ENCODE data around the gene ADAMTS2. TPM values are rescaled to one million over a fixed set of nuclear protein-coding genes. Genes with fewer than 3 reads are reported as not detected.

Gene ADAMTS2
- total and polyA plus RNA-seq, 7 experiments from 2014 or later, result not detected

DNA sequence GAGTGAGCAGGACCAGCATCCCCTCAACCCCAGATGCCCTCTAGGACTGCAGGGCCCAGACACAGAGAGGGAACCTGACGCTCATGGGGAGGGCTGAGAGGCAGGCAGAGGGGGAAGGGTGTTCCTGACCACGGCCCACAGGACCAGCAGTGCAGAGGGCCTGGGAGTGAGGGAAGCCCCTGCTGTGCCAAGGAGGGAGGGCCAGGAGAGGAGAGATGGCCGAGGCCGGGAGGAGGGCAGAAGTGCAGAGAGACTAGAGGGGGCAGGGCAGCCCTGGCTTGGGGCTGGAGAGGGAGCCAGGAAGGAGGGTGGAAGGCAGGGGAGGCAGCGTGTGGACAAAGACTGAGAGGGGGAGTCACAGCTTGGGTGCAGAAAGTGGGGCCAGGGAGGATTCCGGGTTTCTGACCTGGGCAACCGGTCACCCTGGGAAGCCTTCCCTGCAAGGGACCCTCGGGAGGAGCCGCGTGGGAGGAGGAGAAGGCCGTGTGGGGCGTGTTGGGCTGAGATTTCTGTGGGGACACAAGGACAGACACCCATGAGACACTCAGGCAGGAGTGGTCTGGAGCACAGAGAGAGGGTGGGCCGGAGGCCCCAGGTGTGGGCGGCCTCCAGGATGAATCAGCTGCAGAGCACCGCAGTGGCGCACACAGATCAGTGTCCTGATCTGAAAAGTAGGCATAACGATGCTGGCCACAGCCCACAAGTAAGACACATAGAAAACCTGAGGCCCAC lies 117.5 kb downstream of the ADAMTS2 start:
- ATAC-seq (peak; percentile 33), DNase-seq (no peak)
- Histone ChIP-seq H3K27me3 (ENCODE audit: control insufficient read depth in 2 of 2, insufficient read depth in 2 of 2, low read length in 2 of 2) (no peaks in the 10 kb centered on the region), H3K36me3 (ENCODE audit: control insufficient read depth in 2 of 3, insufficient read depth in 3 of 3, low read length in 3 of 3) (no peaks in the 10 kb centered on the region), H3K4me1 (ENCODE audit: control insufficient read depth in 2 of 2, insufficient read depth in 2 of 2, low read length in 2 of 2) (no peaks in the 10 kb centered on the region), H3K9me3 (ENCODE audit: control insufficient read depth in 2 of 3, low read length in 3 of 3) (peaks cover 0 to 10% (median 0%) of the 10 kb centered on the region in 3 experiments), H3K4me3 (ENCODE audit: low read length) (no peak overlapping the region), H3K27ac (ENCODE audit: low read depth, low read length) (no peak overlapping the region)
- intact Hi-C loops (cut with micrococcal nuclease), result no loop called here
- no peak overlapping the region for H3K27ac Mint-ChIP-seq
- peaks cover 0 to 13% (median 0%) of the 10 kb centered on the region in 5 donors for H3K27me3 Mint-ChIP-seq
- CTCF ChIA-PET, result no interaction called here
- POLR2A ChIA-PET, result no interaction called here
- peaks cover 0 to 23% (median 14%) of the 10 kb centered on the region in 11 donors for H3K9me3 Mint-ChIP-seq
- H3K4me3 Mint-ChIP-seq, result no peak overlapping the region
- H3K4me1 Mint-ChIP-seq, result no peaks in the 10 kb centered on the region
- H3K36me3 Mint-ChIP-seq, result peaks cover 0 to 15% (median 4%) of the 10 kb centered on the region in 5 donors

- Histone ChIP-seq H3K4me3 (ENCODE audit: low read length) (no peak overlapping the region), H3K9me3 (ENCODE audit: control insufficient read depth in 2 of 3, low read length in 3 of 3) (peaks cover 0 to 10% (median 0%) of the 10 kb centered on the region in 3 experiments), H3K27ac (ENCODE audit: low read depth, low read length) (no peak overlapping the region), H3K36me3 (ENCODE audit: control insufficient read depth in 2 of 3, insufficient read depth in 3 of 3, low read length in 3 of 3) (no peaks in the 10 kb centered on the region), H3K4me1 (ENCODE audit: control insufficient read depth in 2 of 2, insufficient read depth in 2 of 2, low read length in 2 of 2) (no peaks in the 10 kb centered on the region), H3K27me3 (ENCODE audit: control insufficient read depth in 2 of 2, insufficient read depth in 2 of 2, low read length in 2 of 2) (no peaks in the 10 kb centered on the region)
- intact Hi-C loops (cut with micrococcal nuclease), result no loop called here
- DNase-seq (no peak), ATAC-seq (no peak)
- H3K9me3 Mint-ChIP-seq, result peaks cover 0 to 23% (median 14%) of the 10 kb centered on the region in 11 donors
- H3K27ac Mint-ChIP-seq, result no peak overlapping the region
- POLR2A ChIA-PET, result no interaction called here
- CTCF ChIA-PET, result interaction anchor here (0.5 kb wide), 1 partner anchor 38 kb away, joined by 4 read pairs; no protein-coding TSS in a partner anchor
- no peaks in the 10 kb centered on the region for H3K4me1 Mint-ChIP-seq
- H3K36me3 Mint-ChIP-seq, result peaks cover 0 to 15% (median 4%) of the 10 kb centered on the region in 5 donors
- H3K4me3 Mint-ChIP-seq, result no peak overlapping the region
- H3K27me3 Mint-ChIP-seq, result peaks cover 0 to 13% (median 0%) of the 10 kb centered on the region in 5 donors
Measured at GRCh38 chr5:179227229-179227579, 118.1 kb downstream of the ADAMTS2 start.

GRCh38 chr5:179226696-179227095 lies 118.6 kb downstream of the ADAMTS2 start:
- H3K4me1 Mint-ChIP-seq, result no peaks in the 10 kb centered on the region
- Histone ChIP-seq H3K9me3 (ENCODE audit: control insufficient read depth in 2 of 3, low read length in 3 of 3) (peaks cover 0 to 10% (median 0%) of the 10 kb centered on the region in 3 experiments), H3K4me1 (ENCODE audit: control insufficient read depth in 2 of 2, insufficient read depth in 2 of 2, low read length in 2 of 2) (no peaks in the 10 kb centered on the region), H3K36me3 (ENCODE audit: control insufficient read depth in 2 of 3, insufficient read depth in 3 of 3, low read length in 3 of 3) (no peaks in the 10 kb centered on the region), H3K27me3 (ENCODE audit: control insufficient read depth in 2 of 2, insufficient read depth in 2 of 2, low read length in 2 of 2) (no peaks in the 10 kb centered on the region), H3K4me3 (ENCODE audit: low read length) (no peak overlapping the region), H3K27ac (ENCODE audit: low read depth, low read length) (no peak overlapping the region)
- POLR2A ChIA-PET, result no interaction called here
- H3K27me3 Mint-ChIP-seq, result peaks cover 0 to 13% (median 0%) of the 10 kb centered on the region in 5 donors
- no peak overlapping the region for H3K27ac Mint-ChIP-seq
- H3K9me3 Mint-ChIP-seq, result peaks cover 0 to 23% (median 14%) of the 10 kb centered on the region in 11 donors
- peaks cover 0 to 15% (median 4%) of the 10 kb centered on the region in 5 donors for H3K36me3 Mint-ChIP-seq
- CTCF ChIA-PET, result interaction anchor here (0.5 kb wide), 1 partner anchor 38 kb away, joined by 4 read pairs; no protein-coding TSS in a partner anchor
- DNase-seq (no peak), ATAC-seq (no peak)
- no peak overlapping the region for H3K4me3 Mint-ChIP-seq
- intact Hi-C loops (cut with micrococcal nuclease), result no loop called here

DNA sequence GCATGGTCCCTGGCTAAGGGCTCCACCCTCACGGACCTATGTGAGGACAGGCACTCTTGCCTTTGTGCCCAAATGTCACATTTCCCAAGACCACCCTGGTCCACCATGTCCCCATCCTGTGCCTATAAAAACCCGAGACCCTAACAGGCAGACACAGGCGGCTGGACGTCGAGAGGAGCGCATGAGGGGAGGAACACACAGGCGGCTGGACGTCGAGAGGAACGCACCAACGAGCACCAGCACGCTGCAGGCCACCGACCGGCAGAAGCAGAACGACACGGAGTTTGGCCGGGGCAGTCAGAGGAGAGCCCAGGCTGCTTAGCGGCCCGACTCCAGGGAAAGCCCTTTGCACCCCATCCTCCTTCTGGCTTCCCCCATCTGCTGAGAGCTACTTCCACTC lies 119.9 kb downstream of the ADAMTS2 start:
- peaks cover 0 to 13% (median 0%) of the 10 kb centered on the region in 5 donors for H3K27me3 Mint-ChIP-seq
- peaks cover 0 to 10% (median 0%) of the 10 kb centered on the region in 3 experiments for H3K9me3 ChIP-seq (ENCODE audit: control insufficient read depth in 2 of 3, low read length in 3 of 3)
- no peak overlapping the region for H3K4me3 ChIP-seq (ENCODE audit: low read length)
- no peak overlapping the region for H3K27ac ChIP-seq (ENCODE audit: low read depth, low read length)
- ChIA-PET POLR2A (no interaction called here), CTCF (interaction anchor here (0.6 kb wide), 1 partner anchor 48 kb away, joined by 6 read pairs; no protein-coding TSS in a partner anchor)
- no peaks in the 10 kb centered on the region for H3K27me3 ChIP-seq (ENCODE audit: control insufficient read depth in 2 of 2, insufficient read depth in 2 of 2, low read length in 2 of 2)
- intact Hi-C loops (cut with micrococcal nuclease), result no loop called here
- no peaks in the 10 kb centered on the region for H3K36me3 ChIP-seq (ENCODE audit: control insufficient read depth in 2 of 3, insufficient read depth in 3 of 3, low read length in 3 of 3)
- no peak for DNase-seq
- no peaks in the 10 kb centered on the region for H3K4me1 ChIP-seq (ENCODE audit: control insufficient read depth in 2 of 2, insufficient read depth in 2 of 2, low read length in 2 of 2)
- H3K27ac Mint-ChIP-seq, result no peak overlapping the region
- H3K4me3 Mint-ChIP-seq, result no peak overlapping the region
- ATAC-seq, result no peak
- no peaks in the 10 kb centered on the region for H3K4me1 Mint-ChIP-seq
- H3K36me3 Mint-ChIP-seq, result peaks cover 0 to 15% (median 4%) of the 10 kb centered on the region in 5 donors
- H3K9me3 Mint-ChIP-seq, result peaks cover 0 to 23% (median 14%) of the 10 kb centered on the region in 11 donors

- no peak for ATAC-seq
- H3K4me3 ChIP-seq (ENCODE audit: low read length), result no peak overlapping the region
- Mint-ChIP-seq H3K27me3 (peaks cover 0 to 13% (median 0%) of the 10 kb centered on the region in 5 donors), H3K36me3 (peaks cover 0 to 15% (median 4%) of the 10 kb centered on the region in 5 donors), H3K4me1 (no peaks in the 10 kb centered on the region), H3K4me3 (no peak overlapping the region), H3K9me3 (peaks cover 0 to 23% (median 14%) of the 10 kb centered on the region in 11 donors), H3K27ac (no peak overlapping the region)
- H3K27me3 ChIP-seq (ENCODE audit: control insufficient read depth in 2 of 2, insufficient read depth in 2 of 2, low read length in 2 of 2), result no peaks in the 10 kb centered on the region
- H3K27ac ChIP-seq (ENCODE audit: low read depth, low read length), result no peak overlapping the region
- ChIA-PET POLR2A (no interaction called here), CTCF (no interaction called here)
- peaks cover 0 to 10% (median 0%) of the 10 kb centered on the region in 3 experiments for H3K9me3 ChIP-seq (ENCODE audit: control insufficient read depth in 2 of 3, low read length in 3 of 3)
- intact Hi-C loops (cut with micrococcal nuclease), result no loop called here
- DNase-seq, result no peak
- no peaks in the 10 kb centered on the region for H3K36me3 ChIP-seq (ENCODE audit: control insufficient read depth in 2 of 3, insufficient read depth in 3 of 3, low read length in 3 of 3)
- H3K4me1 ChIP-seq (ENCODE audit: control insufficient read depth in 2 of 2, insufficient read depth in 2 of 2, low read length in 2 of 2), result no peaks in the 10 kb centered on the region
Measured at GRCh38 chr5:179224741-179225140, 120.5 kb downstream of the ADAMTS2 start.

GRCh38 chr5:179223961-179224360 lies 121.3 kb downstream of the ADAMTS2 start:
- intact Hi-C loops (cut with micrococcal nuclease), result no loop called here
- Mint-ChIP-seq H3K9me3 (peaks cover 0 to 23% (median 14%) of the 10 kb centered on the region in 11 donors), H3K27ac (no peak overlapping the region), H3K4me3 (no peak overlapping the region), H3K4me1 (no peaks in the 10 kb centered on the region), H3K36me3 (peaks cover 0 to 15% (median 4%) of the 10 kb centered on the region in 5 donors), H3K27me3 (peaks cover 0 to 13% (median 0%) of the 10 kb centered on the region in 5 donors)
- Histone ChIP-seq H3K27me3 (ENCODE audit: control insufficient read depth in 2 of 2, insufficient read depth in 2 of 2, low read length in 2 of 2) (no peaks in the 10 kb centered on the region), H3K4me3 (ENCODE audit: low read length) (no peak overlapping the region), H3K27ac (ENCODE audit: low read depth, low read length) (no peak overlapping the region), H3K9me3 (ENCODE audit: control insufficient read depth in 2 of 3, low read length in 3 of 3) (peaks cover 0 to 10% (median 0%) of the 10 kb centered on the region in 3 experiments), H3K36me3 (ENCODE audit: control insufficient read depth in 2 of 3, insufficient read depth in 3 of 3, low read length in 3 of 3) (no peaks in the 10 kb centered on the region), H3K4me1 (ENCODE audit: control insufficient read depth in 2 of 2, insufficient read depth in 2 of 2, low read length in 2 of 2) (no peaks in the 10 kb centered on the region)
- DNase-seq, result no peak
- CTCF ChIA-PET, result no interaction called here
- ATAC-seq, result no peak
- POLR2A ChIA-PET, result no interaction called here

Data from naive thymus-derived CD4-positive, alpha-beta T cell (primary cell).